Activated CD4-positive, alpha-beta memory T cell treated with anti-CD3 and anti-CD28 coated beads, Interleukin-2, amount 10 ng/mL, durations not matched to agents 7 days and 5 days (primary cell): ENCODE data around the gene S100A5. TPM values are rescaled to one million over a fixed set of nuclear protein-coding genes. Genes with fewer than 3 reads are reported as not detected.
"Not testable (repeated sequence)": the region's sequence is repeated elsewhere in the genome, so short reads cannot be mapped to it uniquely, and the experiment has no call there.

ENCODE experiments used
- CTCF ChIA-PET: fragments of 350-600 bp; sonication (Branson Sonifier 250); formaldehyde crosslinking; loops from one replicate; lab custom pipeline; 2021; ENCODE audit warnings: antibody characterized with exemption, inconsistent platforms; lab: Charles Lee
- POLR2A ChIA-PET: fragments of 350-600 bp; sonication (Branson Sonifier 250); formaldehyde crosslinking; loops from one replicate; lab custom pipeline; 2021; ENCODE audit warnings: antibody characterized with exemption; lab: Charles Lee
- DNase-seq: peaks from one replicate; pipeline ENCODE4 v3.0.0-alpha.2; 2020
- H3K27ac Mint-ChIP-seq: one replicate; pipeline ENCODE4 v1.8.0; 2021; ENCODE audit warnings: mild to moderate bottlenecking, mixed read lengths
- H3K27me3 Mint-ChIP-seq: one replicate; pipeline ENCODE4 v1.8.0; 2021; ENCODE audit warnings: mixed read lengths
- H3K36me3 Mint-ChIP-seq: one replicate; pipeline ENCODE4 v1.8.0; 2021; ENCODE audit warnings: low read depth, mixed read lengths
- H3K4me1 Mint-ChIP-seq: one replicate; pipeline ENCODE4 v1.8.0; 2021; ENCODE audit warnings: mixed read lengths
- H3K4me3 Mint-ChIP-seq: one replicate; pipeline ENCODE4 v1.8.0; 2021; ENCODE audit warnings: mild to moderate bottlenecking, mixed read lengths
- H3K9me3 Mint-ChIP-seq: one replicate; pipeline ENCODE4 v1.8.0; 2021; ENCODE audit warnings: mixed read lengths
- total RNA-seq, 2 experiments: library from RNA; stranded (reverse); gene quantifications; one replicate each; pipeline ENCODE4 v1.2.3, GENCODE V29; 2021

S100A5 gene
- total RNA-seq, 2 experiments from 2014 or later: 2.2 to 4.7 TPM

DNA sequence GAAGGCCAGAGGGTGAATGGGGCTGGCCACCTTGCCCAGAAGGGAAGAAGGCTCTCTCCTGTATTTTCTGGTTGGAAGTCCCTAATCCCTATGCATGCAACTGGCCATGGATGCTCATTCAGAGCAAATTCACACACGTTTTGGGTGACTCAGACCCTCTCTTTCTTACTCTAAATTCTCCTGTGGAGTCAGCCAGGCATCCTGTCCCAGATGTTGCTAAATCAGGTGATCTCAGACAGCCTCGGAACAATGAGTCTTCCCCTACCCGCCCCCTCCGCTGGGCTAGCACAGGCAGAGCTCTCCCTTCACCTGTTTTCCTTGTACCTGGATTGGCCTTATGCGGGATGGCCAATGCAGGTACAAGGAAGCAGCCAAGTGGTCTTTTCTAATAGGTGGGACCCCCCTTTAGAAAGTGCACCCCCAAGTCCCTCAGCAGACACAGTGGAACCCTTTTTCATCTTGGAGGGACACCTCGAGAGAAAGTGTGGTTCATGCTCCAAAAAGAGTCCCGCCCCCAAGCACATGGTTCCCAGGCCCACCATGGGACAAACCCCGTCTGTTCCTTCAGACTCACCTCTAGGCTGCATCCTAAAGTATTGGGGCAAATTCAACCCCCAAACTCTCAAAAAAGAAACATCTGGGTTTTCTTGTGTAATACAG lies 13.6 kb downstream of the S100A5 start:
- ChIA-PET CTCF (interaction anchor here (1.3 kb wide), 1 partner anchor 16 kb away, joined by 3 read pairs; no protein-coding TSS in a partner anchor), POLR2A (no interaction called here)
- H3K4me3 Mint-ChIP-seq: no peak overlapping the region
- H3K27me3 Mint-ChIP-seq: no peaks in the 10 kb centered on the region
- peaks cover 28% of the 10 kb centered on the region for H3K4me1 Mint-ChIP-seq
- DNase-seq: no peak
- no peaks in the 10 kb centered on the region for H3K9me3 Mint-ChIP-seq
- H3K36me3 Mint-ChIP-seq: peaks cover 16% of the 10 kb centered on the region
- no peak overlapping the region for H3K27ac Mint-ChIP-seq

GRCh38 chr1:153526132-153526543 lies 14.6 kb downstream of the S100A5 start:
- no peaks in the 10 kb centered on the region for H3K27me3 Mint-ChIP-seq
- POLR2A ChIA-PET: interaction anchor here (0.9 to 2.6 kb wide), 3 partner anchors 10 to 19 kb away, joined by 3 to 14 read pairs (median 10); partner anchors contain the start of gene S100A6

GRCh38 chr1:153525088-153525728 lies 15.5 kb downstream of the S100A5 start:
- Mint-ChIP-seq H3K36me3 (peaks cover 12% of the 10 kb centered on the region), H3K27ac (no peak overlapping the region), H3K27me3 (no peaks in the 10 kb centered on the region), H3K4me1 (peaks cover 9% of the 10 kb centered on the region), H3K4me3 (no peak overlapping the region), H3K9me3 (no peaks in the 10 kb centered on the region)
- POLR2A ChIA-PET: interaction anchor here (0.6 to 2.6 kb wide), 6 partner anchors 10 to 115 kb away, joined by 3 to 14 read pairs (median 3); partner anchors contain the start of genes CHTOP and S100A6
- DNase-seq: no peak
- CTCF ChIA-PET: interaction anchor here (0.7 to 3.1 kb wide), 8 partner anchors 9 to 110 kb away, joined by 3 to 12 read pairs (median 5); partner anchors contain the start of gene S100A6

More at GRCh38 chr1:153526132-153526543, 14.6 kb downstream of the S100A5 start:
- no peak overlapping the region for H3K4me3 Mint-ChIP-seq
- CTCF ChIA-PET: interaction anchor here (0.8 to 3.1 kb wide), 5 partner anchors 8 to 109 kb away, joined by 3 to 12 read pairs (median 5); partner anchors contain the start of gene S100A6
- H3K27ac Mint-ChIP-seq: no peak overlapping the region
- H3K4me1 Mint-ChIP-seq: peaks cover 18% of the 10 kb centered on the region
- H3K9me3 Mint-ChIP-seq: no peaks in the 10 kb centered on the region
- H3K36me3 Mint-ChIP-seq: peaks cover 15% of the 10 kb centered on the region
- no peak for DNase-seq

- H3K36me3 Mint-ChIP-seq, DNase-seq, H3K27ac Mint-ChIP-seq, H3K9me3 Mint-ChIP-seq, H3K4me3 Mint-ChIP-seq, H3K4me1 Mint-ChIP-seq, H3K27me3 Mint-ChIP-seq: not testable (repeated sequence)
- CTCF ChIA-PET: interaction anchor here (1.2 to 3.0 kb wide), 4 partner anchors 10 to 45 kb away, joined by 3 to 8 read pairs (median 7); no protein-coding TSS in a partner anchor
- POLR2A ChIA-PET: interaction anchor here (1.0 to 3.8 kb wide), 4 partner anchors 10 to 111 kb away, joined by 3 to 38 read pairs (median 8); partner anchors contain the start of genes CHTOP and S100A5
Observed at GRCh38 chr1:153522353-153523048, 18.2 kb downstream of the S100A5 start.

DNA sequence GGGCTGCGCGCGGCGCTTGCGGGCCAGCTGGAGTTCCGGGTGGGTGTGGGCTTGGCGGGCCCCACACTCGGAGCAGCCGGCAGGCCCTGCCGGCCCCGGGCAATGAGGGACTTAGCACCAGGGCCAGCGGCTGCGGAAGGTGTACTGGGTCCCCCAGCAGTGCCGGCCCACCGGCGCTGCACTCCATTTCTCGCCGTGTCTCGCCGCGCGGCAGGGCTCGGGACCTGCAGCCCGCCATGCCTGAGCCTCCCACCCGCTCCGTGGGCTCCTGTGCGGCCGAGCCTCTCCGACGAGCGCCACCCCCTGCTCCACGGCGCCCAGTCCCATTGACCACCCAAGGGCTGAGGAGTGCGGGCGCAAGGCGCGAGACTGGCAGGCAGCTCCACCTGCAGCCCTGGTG lies 18.9 kb downstream of the S100A5 start:
- H3K9me3 Mint-ChIP-seq, H3K4me1 Mint-ChIP-seq, H3K27ac Mint-ChIP-seq, H3K4me3 Mint-ChIP-seq, DNase-seq, H3K36me3 Mint-ChIP-seq, H3K27me3 Mint-ChIP-seq: not testable (repeated sequence)
- POLR2A ChIA-PET: interaction anchor here (1.1 to 3.8 kb wide), 4 partner anchors 11 to 112 kb away, joined by 3 to 38 read pairs (median 8); partner anchors contain the start of gene CHTOP
- CTCF ChIA-PET: interaction anchor here (1.1 to 3.0 kb wide), 7 partner anchors 11 to 46 kb away, joined by 3 to 8 read pairs (median 6); no protein-coding TSS in a partner anchor

DNA sequence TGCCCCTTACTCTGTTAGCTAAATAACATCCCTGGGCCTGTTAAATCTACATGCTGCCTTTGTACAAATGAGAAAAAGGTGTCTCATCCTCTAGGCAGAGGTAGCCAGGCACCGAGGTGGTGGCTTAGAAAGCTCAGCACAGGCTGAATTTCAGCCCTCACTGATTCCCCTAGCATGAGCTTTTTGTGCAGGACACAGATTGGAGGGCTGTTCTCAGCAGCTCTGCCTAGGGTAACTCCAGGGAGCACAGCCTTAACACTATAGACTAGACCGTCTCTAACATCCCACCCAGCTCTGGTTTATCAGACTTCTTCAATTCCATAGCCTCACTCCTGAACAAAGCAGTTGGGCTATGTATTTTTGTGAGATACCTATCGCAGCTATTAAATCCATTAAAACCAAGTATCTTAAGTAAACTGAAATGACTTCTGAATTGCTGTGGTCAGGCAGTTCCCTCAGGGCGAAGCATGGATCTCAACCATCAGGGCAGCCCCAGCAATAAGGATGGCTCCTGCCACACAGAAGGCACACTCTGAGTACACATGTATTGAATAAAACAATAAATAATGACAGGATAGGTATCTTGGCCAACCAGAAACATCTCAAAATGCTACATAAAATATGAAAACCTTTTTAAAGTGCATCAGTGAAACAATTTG lies 19.8 kb downstream of the S100A5 start:
- Mint-ChIP-seq H3K27me3 (peaks cover 1% of the 10 kb centered on the region), H3K4me3 (no peak overlapping the region), H3K9me3 (no peaks in the 10 kb centered on the region), H3K36me3 (no peaks in the 10 kb centered on the region), H3K4me1 (peaks cover 10% of the 10 kb centered on the region), H3K27ac (no peak overlapping the region)
- POLR2A ChIA-PET: interaction anchor here (0.7 to 3.8 kb wide), 6 partner anchors 11 to 113 kb away, joined by 3 to 38 read pairs (median 4); partner anchors contain the start of genes CHTOP and S100A2
- CTCF ChIA-PET: interaction anchor here (0.7 to 3.0 kb wide), 10 partner anchors 10 to 113 kb away, joined by 3 to 10 read pairs (median 3); partner anchors contain the start of genes CHTOP, S100A13 and S100A5
- no peak for DNase-seq

DNA sequence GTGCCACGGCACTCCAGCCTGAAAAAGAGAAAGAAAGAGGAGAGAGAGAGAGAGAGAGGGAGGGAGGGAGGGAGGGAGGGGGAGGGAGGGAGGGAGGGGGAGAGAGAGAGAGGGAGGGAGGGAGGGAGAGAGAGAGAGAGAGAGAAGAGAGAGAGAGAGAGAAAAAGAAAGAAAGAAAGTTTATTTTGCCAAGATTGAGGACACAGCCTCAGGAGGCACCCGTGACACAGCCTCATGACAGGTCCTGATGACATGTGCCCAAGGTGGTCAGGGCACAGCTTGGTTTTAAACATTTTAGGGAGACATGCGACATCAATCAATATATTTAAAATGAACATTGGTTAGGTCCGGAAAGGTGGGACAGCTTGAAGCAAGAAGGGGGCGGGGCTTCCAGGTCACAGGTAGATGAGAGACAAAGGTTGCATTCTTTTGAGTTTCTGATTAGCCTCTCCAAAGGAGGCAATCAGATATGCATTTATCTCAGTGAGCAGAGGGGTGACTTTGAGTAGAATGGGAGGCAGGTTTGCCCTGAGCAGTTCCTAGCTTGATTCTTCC lies 20.5 kb downstream of the S100A5 start:
- H3K4me3 Mint-ChIP-seq, H3K36me3 Mint-ChIP-seq, DNase-seq, H3K9me3 Mint-ChIP-seq, H3K27ac Mint-ChIP-seq, H3K27me3 Mint-ChIP-seq: not testable (repeated sequence)
- peaks cover 17% of the 10 kb centered on the region for H3K4me1 Mint-ChIP-seq
- POLR2A ChIA-PET: interaction anchor here (0.7 to 3.8 kb wide), 5 partner anchors 12 to 48 kb away, joined by 3 to 38 read pairs (median 5); partner anchors contain the start of gene S100A2
- CTCF ChIA-PET: interaction anchor here (0.7 to 3.0 kb wide), 9 partner anchors 9 to 114 kb away, joined by 3 to 10 read pairs (median 3); partner anchors contain the start of genes CHTOP, S100A13 and S100A5

- H3K36me3 Mint-ChIP-seq: no peaks in the 10 kb centered on the region
- POLR2A ChIA-PET: interaction anchor here (2.0 to 3.8 kb wide), 3 partner anchors 13 to 47 kb away, joined by 5 to 38 read pairs (median 11); partner anchors contain the start of gene S100A2
- H3K27me3 Mint-ChIP-seq: peaks cover 1% of the 10 kb centered on the region
- H3K27ac Mint-ChIP-seq: no peak overlapping the region
- H3K4me1 Mint-ChIP-seq: peaks cover 24% of the 10 kb centered on the region
- no peak for DNase-seq
- no peaks in the 10 kb centered on the region for H3K9me3 Mint-ChIP-seq
- H3K4me3 Mint-ChIP-seq: no peak overlapping the region
- CTCF ChIA-PET: no interaction called here
Observed at GRCh38 chr1:153519242-153519641, 21.5 kb downstream of the S100A5 start.

- CTCF ChIA-PET: interaction anchor here (1.0 to 2.8 kb wide), 12 partner anchors 10 to 118 kb away, joined by 3 to 19 read pairs (median 4); partner anchors contain the start of genes CHTOP, S100A5 and S100A6
- POLR2A ChIA-PET: interaction anchor here (0.9 to 3.4 kb wide), 9 partner anchors 10 to 118 kb away, joined by 3 to 25 read pairs (median 7); partner anchors contain the start of genes CHTOP, S100A2 and S100A6
- peaks cover 1% of the 10 kb centered on the region for H3K27me3 Mint-ChIP-seq
- no peaks in the 10 kb centered on the region for H3K36me3 Mint-ChIP-seq
- no peaks in the 10 kb centered on the region for H3K9me3 Mint-ChIP-seq
- DNase-seq: no peak
- H3K4me3 Mint-ChIP-seq: no peak overlapping the region
- peak overlapping the region; percentile 17 for H3K27ac Mint-ChIP-seq
- H3K4me1 Mint-ChIP-seq: peaks cover 38% of the 10 kb centered on the region
Observed at GRCh38 chr1:153515504-153516394, 25.0 kb downstream of the S100A5 start.

DNA sequence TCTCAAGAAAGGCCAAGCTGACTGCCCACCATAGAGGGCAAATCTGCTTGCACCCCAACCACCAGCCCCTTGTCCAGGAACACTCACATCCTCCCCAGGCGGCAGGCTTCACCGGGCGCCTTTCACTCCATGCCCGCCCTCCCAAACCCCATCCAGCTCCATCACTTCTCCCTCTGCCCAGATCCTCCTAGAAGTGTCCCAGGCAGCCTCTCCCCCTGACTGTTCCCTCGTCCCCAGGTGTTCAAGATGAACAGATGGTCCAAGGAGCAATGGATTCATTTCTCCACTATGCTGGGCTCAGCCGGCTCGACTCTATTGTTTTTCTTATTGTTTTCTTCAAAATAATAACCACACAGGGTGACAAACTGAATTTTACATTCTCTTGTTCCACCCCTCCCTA lies 27.1 kb downstream of the S100A5 start:
- POLR2A ChIA-PET: interaction anchor here (2.4 kb wide), 1 partner anchor 18 kb away, joined by 7 read pairs; no protein-coding TSS in a partner anchor
- H3K27me3 Mint-ChIP-seq: no peaks in the 10 kb centered on the region

More for the DNA sequence above, 27.1 kb downstream of the S100A5 start:
- peaks cover 46% of the 10 kb centered on the region for H3K4me1 Mint-ChIP-seq
- H3K4me3 Mint-ChIP-seq: no peak overlapping the region
- DNase-seq: no peak
- H3K9me3 Mint-ChIP-seq: no peaks in the 10 kb centered on the region
- H3K27ac Mint-ChIP-seq: no peak overlapping the region
- H3K36me3 Mint-ChIP-seq: no peaks in the 10 kb centered on the region
- CTCF ChIA-PET: interaction anchor here (1.1 to 1.9 kb wide), 4 partner anchors 21 to 234 kb away, joined by 3 to 5 read pairs (median 4); partner anchors contain the start of genes S100A4 and S100A6
